Central memory CD4-positive, alpha-beta T cell (primary cell): ENCODE results near the gene FOLR1.

Experiments
- DNase-seq: peaks from one replicate; pipeline ENCODE4 v3.0.0; 2022

FOLR1 gene

DNA sequence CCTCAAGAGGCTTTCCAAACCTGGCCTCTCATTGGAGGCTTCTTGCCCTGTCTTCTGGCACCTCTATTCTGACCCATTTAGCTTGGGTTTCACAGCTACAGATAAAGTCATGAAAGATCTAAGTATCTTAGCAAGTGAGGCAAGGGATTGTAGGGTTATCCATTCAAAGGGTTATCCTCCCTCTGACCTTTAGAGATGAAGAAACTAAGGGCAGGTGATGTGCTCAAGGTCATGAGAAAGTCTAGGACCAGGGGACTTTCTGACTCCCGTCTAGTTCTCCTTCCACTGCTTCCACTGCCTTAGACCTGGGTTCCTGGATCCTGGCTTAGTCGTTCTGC is 44.8 kb downstream of the FOLR1 start:
- DNase-seq = no peak

GRCh38 chr11:72237112-72237931 is 45.4 kb downstream of the FOLR1 start:
- DNase-seq = no peak

DNA sequence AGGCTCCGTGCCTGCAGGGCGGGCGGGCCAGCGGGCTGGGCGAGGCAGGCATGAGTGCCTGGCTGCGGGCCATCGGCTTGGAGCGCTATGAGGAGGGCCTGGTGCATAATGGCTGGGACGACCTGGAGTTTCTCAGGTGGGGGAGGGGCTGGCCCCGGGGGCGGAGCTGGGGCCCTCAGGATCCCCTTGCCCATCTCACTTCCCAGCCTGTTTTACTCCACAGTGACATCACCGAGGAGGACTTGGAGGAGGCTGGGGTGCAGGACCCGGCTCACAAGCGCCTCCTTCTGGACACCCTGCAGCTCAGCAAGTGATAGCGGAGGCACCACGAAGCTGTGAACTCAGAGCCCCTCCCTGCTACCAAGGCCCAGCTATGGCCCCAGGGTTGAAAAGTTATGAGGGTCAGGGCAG is 46.1 kb downstream of the FOLR1 start:
- peak; percentile 31 for DNase-seq

- no peak for DNase-seq
Measured at GRCh38 chr11:72238492-72239312, 46.8 kb downstream of the FOLR1 start.

DNA sequence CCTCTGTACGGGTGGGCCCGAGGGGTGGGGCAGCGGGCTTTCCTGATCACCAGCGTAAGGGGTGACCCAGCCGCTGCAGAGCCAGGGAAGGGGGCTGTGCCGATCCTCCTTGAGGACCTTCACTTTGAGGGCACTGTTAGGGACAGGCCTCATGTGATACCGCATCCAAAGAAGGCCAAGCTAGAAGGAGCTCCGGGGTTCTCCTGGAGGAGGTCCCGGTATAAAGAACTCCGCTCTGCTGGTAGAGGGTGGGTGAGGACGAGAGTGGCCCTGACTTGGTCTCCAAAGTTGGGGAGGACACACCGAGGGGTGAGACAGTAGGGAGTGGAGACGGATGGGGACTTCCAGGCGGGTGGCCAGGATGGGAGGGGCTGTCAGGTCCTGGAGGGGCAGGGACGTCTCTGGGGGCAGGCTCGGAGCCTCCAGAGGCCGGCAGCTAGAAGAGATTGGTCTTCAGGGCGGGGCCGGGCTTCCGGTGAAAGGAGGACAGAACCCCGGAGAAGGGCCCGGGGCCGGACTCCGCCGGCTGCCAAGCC is 47.4 kb downstream of the FOLR1 start:
- DNase-seq = no peak

DNA sequence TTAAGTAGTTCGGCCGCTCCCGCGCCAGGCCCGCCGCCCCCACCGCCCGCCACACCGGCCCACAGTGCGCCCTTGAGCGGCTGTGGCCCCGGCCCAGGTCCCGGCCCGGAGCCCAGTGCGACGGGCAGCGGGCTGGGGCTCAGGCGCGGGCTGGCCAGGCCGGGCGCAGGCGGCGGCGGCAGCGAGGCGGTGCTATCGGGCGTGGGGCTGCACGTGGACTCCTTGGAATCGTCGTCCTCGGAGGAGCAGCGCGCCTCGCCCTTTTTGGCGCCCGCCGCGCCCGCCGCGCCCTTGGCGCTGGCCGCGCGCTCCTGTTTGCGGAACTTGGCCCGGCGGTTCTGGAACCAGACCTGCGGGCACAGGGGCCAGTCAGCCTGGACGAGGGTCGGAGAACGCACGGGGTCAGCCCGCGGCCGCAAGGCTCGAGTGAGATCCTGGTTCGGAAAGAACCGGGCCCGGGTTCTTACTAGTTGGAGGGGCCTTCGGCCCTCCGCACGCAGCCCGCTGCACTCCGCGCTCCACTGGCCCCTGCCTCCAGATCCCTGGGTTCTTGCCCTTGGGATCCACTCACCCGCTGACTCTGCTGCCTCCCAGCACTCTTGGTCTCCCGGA is 48.0 kb downstream of the FOLR1 start:
- DNase-seq = no peak

DNA sequence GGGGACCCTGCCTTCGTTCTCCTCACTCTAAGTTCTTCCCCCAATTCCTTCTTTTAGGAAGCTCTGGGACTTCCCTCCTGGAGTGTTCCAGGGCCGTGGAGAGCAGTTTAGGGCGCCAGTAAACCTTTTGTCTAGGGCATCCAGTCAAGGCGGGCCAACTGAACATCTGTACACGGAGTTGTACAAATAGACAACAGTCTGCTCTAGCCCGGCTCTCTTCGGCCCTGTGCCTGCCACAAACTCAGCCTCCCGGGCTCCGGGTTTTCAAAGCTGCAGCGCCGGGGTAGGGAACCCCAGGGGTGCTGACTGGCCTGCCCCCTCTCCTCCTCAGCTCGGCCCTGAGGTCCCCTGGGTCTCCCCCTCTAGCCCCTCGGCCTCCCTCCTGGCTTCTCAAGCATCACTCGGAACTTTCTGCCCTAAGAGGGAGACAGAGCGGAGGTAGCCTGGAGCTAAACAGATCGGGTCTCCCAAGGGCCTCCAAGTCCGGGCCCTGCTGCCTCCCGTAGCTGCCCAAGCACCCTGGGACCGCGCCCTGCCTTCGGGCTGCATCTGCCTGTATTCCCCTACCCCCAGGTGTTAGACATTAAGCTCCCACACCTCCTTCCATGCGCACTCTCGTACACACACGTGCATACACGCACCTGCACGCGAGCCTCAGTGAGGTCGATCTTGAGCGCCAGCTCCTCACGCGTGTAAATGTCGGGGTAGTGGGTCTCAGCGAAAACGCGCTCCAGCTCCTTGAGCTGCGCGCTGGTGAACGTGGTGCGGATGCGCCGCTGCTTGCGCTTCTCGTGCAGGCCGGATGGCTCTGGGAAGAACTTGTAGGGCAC is 48.7 kb downstream of the FOLR1 start:
- no peak for DNase-seq

DNA sequence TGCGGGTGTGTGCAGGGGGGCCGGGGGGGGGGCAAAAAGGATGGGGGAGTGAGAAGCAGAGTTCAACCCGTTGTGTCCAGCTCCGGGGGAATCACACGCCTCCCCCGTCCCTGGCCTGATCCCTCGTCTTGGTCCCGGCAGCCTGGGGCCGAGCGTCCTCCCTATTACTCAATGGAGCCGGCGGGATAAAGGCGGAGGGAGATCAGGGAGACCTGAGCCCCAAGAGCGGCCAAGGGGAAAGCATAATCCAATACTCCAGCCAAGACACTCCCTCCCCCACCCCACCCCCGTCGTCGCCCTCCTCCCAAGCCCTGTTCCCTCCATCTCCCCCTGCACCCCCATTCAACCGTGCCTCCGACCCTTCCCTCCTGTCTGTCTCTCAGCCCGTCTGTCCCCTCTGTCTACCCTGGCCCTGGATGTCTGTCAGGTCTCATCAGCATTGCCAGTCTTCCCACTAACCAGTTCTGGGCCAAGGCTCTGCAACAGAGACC is 49.4 kb downstream of the FOLR1 start:
- no peak for DNase-seq

DNA sequence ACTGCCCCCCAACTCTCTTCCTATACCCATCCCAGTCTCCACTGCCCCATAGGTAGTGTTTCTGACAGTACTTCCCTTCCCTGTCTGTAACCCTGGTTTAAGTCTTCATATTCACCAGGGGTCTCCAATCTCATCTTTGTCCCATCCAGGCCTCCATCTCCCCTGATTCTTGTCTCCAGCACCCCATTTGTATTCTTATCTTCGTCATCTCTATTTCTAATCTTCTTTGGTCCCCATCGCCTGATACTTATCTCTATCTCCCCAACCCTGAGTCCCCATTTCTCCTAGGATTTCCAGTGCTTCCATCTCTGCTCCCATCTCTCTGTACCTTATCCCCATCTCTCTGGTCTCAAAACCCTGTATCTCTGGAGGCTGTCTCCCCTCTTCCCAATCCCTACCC is 50.2 kb downstream of the FOLR1 start:
- no peak for DNase-seq

- DNase-seq = no peak
Measured at GRCh38 chr11:72243173-72244059, 51.5 kb downstream of the FOLR1 start.

- no peak for DNase-seq
Measured at GRCh38 chr11:72244060-72244360, 52.1 kb downstream of the FOLR1 start, which contains the start of gene PHOX2A. TSS of gene PHOX2A (minus strand) at chr11:72244176. CDS start at chr11:72244004, 172 bp downstream.

- DNase-seq = no peak
Measured at GRCh38 chr11:72244361-72245262, 52.7 kb downstream of the FOLR1 start.

- DNase-seq = no peak
Measured at GRCh38 chr11:72245263-72245816, 53.4 kb downstream of the FOLR1 start.
